ENCODE results near the gene IQSEC1.
A peak's percentile ranks its signal among the peaks of the same experiment; 100 is the strongest.

Gene IQSEC1

DNA sequence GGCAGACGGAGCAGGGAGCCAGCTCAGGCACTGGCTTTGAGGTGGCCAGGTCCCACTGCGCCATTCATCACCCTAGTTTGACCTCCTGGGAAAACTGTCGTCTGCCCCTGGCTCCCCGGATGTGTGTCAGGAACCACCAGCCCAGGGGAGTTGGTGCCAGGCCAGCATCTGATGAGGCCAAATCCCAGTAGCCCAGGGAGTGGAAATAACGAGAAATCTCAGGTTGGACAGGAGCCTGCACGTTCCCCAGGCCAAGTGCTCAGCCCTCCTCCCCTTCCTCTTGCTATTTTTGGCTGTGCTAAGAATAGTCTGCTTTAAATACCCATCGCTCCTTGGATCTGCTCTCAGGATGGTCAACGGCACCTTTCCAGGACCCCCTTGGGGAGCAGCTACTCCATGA lies 138.8 kb downstream of the IQSEC1 start:
- no peak for DNase-seq (ENCODE audit: low read depth)

DNA sequence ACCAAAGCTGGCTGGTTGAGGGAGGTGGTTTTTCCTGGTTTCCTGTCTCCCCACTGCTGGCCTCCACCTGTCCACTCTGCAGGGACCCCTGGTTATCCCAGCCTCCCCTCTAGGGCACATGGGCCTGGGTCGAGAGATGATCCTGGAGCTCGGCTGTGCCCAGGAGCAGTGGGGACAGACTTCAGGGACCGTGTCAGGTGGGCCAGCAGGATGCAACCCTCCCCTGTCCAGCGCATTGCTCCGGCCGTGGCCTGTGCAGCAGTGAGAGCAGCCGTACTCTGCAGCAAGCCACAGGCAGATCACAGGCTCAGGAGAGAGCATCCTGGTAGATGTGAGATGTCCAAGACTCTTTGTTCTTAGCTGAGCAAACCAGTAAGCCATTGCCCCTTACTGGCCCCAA lies 139.3 kb downstream of the IQSEC1 start:
- DNase-seq (ENCODE audit: low read depth): no peak

DNA sequence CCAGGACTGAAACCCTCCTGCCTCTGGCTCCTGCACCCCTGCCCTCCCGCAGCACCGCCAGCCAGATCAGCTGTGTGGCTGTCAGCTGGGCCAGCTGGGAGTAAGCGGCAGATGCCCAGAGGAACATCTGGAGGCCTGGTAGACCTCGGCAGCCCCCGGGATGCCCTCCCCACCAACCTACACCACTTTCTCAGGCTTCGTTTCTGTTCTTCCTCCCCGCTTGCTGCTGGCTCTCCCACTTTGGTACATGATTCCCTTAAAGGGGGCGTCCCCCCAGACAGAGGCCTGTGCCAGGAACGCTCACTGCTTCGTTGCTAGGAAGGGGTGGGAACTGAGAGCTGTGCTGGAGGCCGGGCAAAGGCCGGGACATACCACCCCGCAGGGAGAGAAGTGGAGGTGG lies 140.5 kb downstream of the IQSEC1 start:
- DNase-seq (ENCODE audit: low read depth): no peak

DNA sequence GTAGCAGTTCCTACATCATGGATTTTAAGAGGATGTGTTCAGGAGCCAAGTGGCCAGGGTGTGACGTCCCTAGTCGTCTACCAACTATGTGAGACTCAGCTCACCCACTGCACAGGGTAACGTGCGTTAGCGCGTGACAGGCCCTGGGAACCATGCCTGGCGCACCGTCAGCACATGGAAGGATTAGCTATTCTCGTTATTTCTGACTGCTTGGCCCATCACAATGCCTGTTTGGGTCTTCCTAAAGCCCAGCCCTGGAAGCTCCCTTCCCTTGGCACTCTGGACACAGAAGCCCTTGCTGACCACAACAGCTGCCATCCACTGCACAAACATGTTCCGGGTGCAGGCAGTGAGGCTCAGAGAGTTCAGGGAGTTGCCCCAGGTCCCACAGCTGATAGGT lies 140.9 kb downstream of the IQSEC1 start:
- DNase-seq (ENCODE audit: low read depth): no peak

DNA sequence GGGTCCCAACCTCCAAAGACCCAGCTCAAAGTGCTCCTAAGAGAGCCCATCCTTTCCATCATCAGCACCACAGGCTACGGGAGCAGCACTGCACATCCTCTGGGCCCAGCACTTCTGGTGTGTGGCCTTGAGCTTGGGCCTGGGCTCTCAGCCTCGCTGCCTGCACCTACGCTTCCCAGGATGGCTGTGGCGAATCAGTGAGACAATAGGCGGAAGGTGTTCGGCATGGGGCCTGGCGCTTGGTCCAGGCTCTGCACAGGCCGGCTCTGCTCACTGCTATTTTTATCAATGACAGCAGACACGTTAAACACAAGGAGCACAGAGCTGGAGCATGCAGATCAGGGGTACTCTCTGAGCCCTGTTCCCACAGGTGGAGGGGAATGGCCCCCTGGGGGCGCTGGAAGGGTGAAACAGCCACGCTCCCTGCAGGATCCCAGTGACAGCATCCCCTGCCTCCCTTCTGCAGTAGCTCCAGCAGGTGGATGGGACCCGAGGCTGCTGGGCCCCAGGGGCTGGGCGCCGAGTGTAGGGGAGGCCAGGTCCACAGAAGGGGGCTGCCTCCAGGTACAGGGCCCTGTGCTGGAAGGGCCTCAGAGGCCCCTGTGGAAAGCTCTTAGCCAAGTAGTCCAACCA lies 141.8 kb downstream of the IQSEC1 start:
- no peak for DNase-seq (ENCODE audit: low read depth)

DNA sequence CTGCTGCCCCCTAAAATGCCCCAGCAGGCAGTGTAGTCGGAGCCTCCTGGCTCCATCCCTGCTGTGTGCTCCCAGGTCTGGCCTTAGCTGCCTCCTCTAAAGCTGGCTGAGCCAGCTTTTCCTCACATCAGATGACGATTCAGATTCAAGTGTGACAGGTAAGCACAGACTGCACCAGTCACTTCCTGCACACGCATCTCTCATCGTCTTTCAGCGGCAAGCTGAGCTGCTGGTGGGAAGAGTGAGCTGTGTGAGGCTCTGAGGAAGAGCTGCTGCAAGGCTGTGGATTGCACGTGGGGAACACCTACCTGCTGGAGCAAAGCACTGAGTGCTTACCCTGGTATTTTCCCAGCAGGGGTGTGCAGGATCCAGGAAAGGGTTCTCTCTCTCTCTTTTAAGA lies 143.4 kb downstream of the IQSEC1 start:
- DNase-seq (ENCODE audit: low read depth): no peak

DNA sequence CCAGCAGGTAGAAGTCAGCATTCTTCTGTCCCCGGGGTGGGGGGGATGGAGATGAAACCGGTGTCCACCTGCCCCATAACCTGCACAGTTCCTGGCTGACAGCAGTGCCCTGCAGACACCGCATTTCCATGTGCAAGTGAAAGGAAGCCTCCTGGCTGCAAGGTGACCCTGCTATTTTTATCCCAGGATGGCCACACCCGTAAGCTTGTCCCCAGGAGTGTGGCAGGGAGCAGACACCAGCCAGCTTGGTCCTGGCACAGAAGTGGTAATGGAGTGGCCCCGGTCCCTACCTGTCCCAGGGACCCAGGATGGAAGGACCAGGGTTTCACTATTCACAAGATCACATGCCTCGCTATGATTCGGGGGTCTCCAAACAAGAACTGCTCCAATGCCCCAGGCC lies 146.6 kb downstream of the IQSEC1 start:
- no peak for DNase-seq (ENCODE audit: low read depth)

DNA sequence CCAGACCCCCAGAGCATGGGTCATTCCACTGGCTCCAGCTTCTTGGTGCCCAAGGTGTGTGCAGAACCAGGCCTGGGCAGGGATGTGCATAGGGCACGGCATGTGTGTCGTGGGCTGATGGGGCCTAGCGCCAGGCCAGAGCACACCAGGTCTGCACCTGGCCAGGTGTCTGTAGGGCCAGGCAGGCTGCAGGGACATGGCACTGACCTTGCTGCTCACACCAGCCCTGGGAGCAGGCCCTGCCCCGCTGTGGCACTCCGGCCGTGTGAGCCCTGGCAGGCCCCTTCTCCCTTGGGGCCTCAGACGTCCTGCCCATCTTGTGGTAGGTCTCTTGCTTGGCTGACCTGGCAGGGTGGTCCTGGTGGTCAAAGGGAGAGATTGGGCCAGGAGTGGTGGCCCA lies 147.6 kb downstream of the IQSEC1 start:
- DNase-seq (ENCODE audit: low read depth): no peak

DNA sequence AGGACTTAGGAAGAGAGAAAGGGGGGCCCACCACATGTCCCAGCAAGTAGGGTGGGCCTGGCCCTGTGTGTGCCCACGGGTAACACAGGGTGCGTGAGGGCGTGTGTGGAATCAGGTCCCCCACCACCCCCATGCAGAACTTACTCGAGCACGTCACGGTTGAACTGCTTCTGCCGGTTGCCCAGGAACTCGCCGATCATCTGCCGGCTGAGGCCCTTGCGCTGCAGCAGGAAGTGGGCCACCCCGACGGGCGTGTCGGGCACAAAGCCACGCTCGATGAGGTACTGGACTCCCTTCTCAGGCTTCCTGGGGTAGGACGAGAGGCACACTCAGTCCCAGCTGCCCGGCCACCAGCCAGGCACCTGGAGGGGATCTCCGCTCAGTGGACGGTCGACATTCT lies 148.8 kb downstream of the IQSEC1 start:
- no peak for DNase-seq (ENCODE audit: low read depth)

DNA sequence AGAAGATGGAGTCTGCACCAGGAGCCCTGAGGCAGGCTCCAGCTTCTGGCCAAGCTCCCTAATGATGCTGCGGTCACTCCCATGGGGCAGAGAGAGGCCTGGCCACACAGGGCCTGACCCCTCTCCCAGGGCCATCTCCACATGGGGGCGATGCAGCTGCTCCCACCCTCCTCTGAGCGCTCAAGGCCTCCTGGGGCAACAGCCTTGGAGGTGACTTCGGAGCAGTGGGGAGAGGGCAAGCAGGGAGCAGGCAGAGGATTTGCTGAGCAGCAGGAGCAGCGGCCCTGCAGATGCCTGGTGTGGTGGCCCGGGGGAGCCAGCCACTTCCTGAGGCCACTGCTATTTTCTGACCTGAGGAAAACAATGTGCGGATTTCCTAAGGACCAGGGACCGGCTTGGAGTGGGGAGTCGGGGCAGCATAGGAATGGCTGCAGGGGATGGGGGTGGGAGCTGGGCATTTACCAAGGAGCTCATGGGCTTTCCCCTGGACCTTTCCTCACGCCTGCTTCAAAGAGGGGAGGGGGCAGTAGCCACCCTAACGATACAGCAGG lies 150.3 kb downstream of the IQSEC1 start:
- DNase-seq (ENCODE audit: low read depth): no peak

DNA sequence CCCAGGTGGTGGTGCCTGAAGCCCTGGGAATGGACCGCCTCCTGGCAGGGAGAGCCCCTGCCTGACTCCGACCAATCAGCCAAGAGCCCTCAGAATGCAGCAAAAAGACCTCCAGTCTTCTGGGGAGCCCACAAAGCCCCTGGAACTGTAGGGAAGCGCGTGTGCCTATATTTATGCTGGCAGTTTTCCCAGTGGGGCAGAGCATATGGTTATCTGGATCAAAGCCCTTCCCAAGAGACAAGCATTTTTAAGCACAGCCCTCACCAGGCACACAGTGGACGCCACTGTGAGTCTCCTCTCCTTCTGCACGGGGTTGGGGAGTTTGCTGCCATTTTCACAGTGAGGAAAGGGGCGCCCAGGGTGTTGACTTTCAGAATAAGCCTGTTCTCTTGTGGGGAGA lies 150.9 kb downstream of the IQSEC1 start:
- no peak for DNase-seq (ENCODE audit: low read depth)

DNA sequence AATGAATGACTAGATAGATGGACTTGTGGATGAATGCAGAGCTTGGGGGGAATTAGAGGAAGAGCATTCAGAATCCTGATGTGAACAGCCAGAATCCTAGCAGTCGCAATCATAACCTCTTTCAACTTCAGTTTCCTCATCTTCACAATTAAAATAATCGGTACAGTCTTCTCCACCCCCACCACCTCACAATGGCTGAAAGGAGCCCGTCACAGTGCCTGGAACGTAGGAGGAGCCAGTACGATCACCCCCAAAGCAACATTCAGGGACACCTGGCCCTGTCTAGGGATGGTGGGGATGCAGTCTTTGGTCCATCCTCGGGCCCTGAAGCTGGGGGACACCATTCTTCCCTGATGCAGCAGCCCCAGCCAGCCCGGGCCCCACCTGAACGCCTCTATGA lies 151.5 kb downstream of the IQSEC1 start:
- DNase-seq (ENCODE audit: low read depth): no peak

DNA sequence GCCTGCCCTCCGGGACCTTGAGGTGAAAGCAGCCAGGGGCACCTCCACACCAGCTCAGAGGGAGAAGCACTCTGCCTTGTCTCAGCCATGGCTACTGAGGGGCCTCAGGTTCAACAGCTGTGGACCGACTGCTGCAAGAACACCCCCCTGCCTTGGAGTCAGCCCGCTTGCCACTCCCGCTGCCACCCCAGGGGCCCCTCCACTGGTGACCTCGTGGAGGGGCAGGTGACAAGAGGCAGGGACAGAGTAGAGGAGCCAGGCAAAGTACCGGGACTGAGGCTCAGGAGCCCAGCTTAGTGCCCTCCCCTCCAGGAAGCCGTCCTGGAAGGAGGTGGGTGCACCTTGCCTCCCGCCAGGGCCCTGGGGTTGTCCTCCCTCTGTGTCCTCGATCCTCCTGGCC lies 152.3 kb downstream of the IQSEC1 start:
- DNase-seq (ENCODE audit: low read depth): no peak

DNA sequence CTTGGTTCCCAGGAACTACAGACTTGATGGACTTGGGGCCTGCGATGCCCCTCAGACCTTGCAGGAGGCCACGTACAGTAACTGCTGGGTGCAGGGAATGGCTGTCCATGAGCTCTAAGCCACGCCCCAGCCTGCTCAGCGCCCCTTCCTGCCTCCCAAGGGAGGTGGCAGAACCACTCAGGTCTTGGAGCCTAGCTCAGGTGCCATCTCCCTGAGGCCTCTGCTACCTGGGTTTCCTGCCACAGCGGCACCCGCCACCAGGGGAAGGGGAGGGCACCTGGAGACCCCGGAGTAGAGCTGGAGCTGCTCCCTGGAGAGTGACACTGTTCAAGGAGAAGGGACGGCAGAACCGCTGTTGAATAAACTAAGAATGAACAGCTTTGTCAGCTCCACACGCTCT lies 154.0 kb downstream of the IQSEC1 start:
- DNase-seq (ENCODE audit: low read depth): no peak

DNA sequence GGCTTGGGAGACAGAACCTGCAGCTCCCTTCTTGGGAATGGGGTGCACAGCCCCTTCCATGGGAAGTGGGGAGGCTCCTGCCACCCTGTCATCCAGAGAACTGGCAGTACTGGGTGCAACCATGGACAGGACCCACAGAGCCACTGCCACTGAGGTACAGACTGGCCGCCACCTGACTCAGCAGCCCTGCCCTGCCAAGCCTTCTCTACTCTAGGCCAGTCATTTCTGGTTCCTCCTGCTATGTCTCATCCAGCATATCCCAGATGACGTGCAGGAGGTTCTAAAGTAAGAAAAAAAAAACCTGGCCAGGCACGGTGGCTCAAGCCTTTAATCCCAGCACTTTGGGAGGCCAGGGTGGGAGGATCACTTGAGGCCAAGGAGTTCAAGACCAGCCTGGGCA lies 155.0 kb downstream of the IQSEC1 start:
- DNase-seq (ENCODE audit: low read depth): no peak

DNA sequence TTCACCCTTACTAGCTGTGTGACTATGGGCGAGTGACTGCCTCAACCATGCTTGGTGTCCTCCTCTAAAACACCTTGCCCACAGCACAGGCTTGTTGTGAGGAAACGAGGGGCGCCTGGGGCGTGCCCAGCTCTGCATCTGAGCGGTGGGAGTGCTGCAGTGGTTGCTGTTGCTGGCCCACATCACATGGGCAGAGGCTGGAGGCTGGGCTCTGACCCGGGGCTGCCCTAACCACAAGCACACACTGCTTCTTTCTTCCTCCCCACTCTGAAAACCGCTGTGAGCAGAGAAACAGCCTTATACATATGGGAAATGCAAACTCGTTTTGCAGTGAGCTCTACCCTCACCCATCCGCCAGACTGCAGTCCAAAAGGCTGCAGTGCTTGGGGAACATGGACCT lies 157.1 kb downstream of the IQSEC1 start:
- peak; percentile 21 for DNase-seq (ENCODE audit: low read depth)

DNA sequence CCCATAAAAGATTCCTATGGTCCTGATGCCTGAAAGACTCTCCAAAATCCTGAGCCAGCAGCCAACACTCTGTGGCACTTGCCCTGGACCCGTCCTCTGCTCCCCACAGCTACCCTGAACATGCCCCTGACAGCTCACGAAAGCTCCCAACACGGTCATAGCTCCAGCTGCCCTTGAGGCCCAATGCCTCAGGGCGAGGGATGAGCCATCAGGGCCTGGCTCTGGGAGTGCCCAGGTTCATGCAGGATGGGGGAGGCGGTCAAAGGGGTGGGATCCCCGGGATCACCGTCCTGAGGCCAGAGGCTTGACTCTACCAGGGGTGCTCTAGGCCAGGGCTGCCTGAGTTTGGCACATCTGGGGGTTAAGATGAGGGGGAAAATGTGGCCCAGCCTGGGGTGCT lies 159.1 kb downstream of the IQSEC1 start:
- DNase-seq (ENCODE audit: low read depth): no peak

DNA sequence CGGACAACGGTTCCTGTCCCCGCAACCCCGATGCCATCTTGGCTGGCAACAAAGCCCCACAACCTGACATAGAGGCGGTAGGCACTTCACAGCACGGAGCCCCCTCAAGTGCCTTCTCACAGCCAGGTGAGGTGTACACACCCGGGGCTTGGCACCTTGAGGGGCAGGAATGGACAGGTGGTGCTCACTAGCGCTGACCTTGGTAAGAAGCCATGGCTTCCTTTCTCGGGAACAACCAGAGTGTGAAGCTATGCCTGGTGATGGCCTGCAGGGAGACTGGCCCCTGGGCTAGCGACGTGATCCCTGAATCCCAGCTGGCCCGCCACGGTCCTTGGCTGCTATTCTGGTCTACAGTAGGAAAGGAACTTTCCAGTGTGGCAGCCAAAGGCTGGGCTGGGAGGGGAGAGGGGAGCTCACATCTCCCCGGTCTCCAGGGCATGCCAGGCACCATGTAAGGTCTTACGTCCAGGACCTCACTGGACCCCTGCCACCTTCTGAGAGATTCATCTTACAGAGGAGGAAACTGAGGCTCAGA lies 161.3 kb downstream of the IQSEC1 start:
- DNase-seq (ENCODE audit: low read depth): no peak

DNA sequence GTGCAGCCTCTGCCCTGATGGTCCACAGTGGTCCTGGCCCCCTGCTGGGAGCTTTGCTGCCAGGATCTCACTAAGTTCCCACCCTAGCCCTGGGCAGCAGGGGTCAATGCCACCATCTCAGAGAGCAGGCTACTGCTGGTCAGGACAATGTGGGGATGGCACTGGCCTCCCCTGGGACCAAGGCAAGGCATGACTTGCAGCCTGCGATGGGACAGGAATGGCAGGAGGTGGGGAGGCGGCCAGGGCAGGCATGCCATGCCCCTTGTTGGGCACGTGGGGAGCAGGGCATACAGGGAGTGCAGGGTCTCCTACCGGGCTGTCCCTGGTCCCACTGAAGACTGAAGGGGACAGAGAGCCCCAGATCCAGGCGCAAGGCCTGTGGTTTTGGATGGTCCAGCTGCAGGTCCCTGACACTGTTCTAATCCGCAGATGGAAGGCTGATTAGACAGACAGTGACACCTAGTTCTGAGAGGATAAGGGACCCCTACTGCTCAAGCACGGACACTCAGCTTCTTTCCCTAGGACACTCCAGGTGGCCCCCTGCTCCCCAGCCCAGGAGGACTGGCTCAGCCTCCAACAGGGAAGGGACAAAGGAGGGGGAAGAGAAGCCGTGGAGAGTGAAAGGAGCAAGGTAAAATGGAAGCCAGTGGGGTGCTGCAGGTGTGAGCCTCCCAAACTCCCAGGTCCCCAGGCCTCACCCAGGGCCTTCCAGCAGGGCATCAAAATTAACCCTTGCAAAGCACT lies 162.7 kb downstream of the IQSEC1 start:
- no peak for DNase-seq (ENCODE audit: low read depth)

DNA sequence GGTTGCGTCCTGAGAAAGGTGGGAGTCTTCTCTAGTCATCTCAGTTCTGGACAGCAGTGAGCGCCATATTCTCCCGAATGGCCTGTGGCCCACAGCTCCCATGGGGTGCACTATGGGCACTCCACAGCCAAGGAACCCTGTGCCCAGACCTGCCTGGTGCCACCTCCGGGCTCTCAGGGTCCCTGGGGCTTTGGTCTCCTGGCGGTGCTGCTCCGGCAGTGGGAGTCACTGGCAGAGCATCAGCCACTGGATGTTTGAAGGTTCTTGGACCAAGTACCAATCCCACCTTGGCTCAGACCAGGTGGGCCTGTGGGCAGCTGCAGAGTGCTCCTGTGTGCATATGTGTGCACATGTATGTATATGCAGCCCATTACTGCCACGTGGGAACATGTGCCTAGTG lies 163.5 kb downstream of the IQSEC1 start:
- DNase-seq (ENCODE audit: low read depth): no peak

DNA sequence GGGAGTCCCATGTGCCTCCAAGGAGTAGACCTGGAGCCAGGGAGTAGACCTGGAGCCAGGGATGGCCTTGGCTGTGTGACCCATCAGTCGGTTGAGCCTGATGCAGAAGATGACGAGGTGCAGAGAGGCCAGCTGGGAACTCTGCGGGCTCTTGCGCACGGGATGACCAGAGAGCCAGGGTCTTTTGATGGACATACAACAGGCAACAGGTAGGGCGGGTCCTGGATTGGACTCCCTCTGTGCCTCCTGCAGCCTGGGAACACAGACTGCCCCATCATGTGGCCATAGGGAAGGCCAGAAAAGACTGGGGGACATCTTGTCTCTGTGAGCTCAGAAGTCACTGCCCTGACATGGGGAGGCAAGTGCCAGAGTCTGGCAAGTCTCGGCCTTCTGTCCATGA lies 164.4 kb downstream of the IQSEC1 start:
- no peak for DNase-seq (ENCODE audit: low read depth)

DNA sequence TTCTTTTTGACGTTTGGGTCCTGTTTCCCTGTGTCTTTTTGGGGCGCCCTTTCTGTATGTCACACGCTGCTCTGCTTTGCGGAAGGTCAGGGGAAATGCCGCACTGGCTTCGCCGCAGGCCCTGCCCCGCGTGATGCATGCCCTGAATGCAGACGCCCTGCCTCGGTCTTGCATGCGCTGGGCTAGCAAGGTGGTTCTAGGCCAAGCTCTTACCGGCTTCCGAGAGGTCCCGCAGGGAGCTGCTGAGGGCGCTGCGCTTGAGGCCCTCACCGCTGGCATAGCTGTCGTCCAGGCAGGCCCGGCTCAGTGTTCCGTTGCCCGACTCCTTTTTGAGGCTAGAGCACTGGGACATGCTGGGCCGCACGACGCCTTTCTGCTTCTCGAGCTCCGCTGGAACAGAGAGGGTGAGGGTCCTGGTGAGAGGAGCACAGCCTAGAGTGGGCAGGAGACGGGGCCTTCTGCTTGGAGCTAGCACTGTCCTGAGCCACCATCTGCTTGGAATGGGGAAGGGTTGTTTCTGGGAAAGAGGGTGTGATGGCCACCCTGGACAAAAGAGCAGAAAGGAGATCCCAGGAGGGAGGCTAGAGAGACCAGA lies 165.0 kb downstream of the IQSEC1 start:
- DNase-seq (ENCODE audit: low read depth): no peak

DNA sequence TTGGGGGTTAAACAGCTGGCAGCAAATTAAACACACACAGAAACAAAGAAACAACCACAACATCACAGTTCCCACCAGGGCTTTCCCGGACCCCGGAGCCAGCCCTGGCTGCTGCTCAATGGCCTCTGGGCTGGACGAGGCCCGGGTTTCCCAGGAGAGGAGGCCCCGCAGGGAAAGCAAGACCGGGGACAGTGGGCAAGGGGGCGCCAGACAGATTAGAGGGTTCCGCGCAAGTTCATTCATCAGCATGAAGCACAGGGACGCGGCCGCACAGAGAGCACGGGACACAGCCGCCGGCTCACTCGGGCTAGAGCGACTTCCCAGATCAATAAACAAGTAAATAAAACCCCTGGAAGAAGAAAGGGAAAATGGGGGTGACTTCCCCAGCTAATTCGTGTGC lies 165.5 kb downstream of the IQSEC1 start:
- DNase-seq (ENCODE audit: low read depth): no peak

Data from stimulated activated CD8-positive, alpha-beta memory T cell treated with anti-CD3 and anti-CD28 coated beads, Interleukin-12 subunit alpha, Interleukin-12 subunit beta, amount 100 ng/mL, for 1 hour (primary cell).